ENCODE data around the gene SAG. TPM values are rescaled to one million over a fixed set of nuclear protein-coding genes. Genes with fewer than 3 reads are reported as not detected.

Gene SAG
- total and polyA plus RNA-seq, 8 donors: 1.5 TPM; not detected in 7

- H3K36me3 ChIP-seq: no peaks in the 10 kb centered on the region
- WGBS, 5 donors: 46 to 56% (median 52%) methylated on average over 6 of the region's 6 CpGs
Observed at GRCh38 chr2:233301811-233302210, 5.8 kb upstream of the SAG start.

GRCh38 chr2:233303252-233303651 is 4.4 kb upstream of the SAG start:
- Histone ChIP-seq H3K4me1 (no peaks in the 10 kb centered on the region), H3K27ac (no peak overlapping the region), H3K27me3 (no peaks in the 10 kb centered on the region), H3K9me3 (no peaks in the 10 kb centered on the region), H3K4me3 (no peak overlapping the region), H3K36me3 (no peaks in the 10 kb centered on the region)
- DNase-seq: no peak
- no peak for TF ChIP-seq CTCF (IDR thresholded peaks at IDR 0.05)
- TF ChIP-seq EP300 (IDR thresholded peaks at IDR 0.05): no peak
- no peak for TF ChIP-seq POLR2AphosphoS5 (IDR thresholded peaks at IDR 0.05)
- TF ChIP-seq POLR2A (IDR thresholded peaks at IDR 0.05): no peak
- WGBS, 5 donors: 84 to 96% (median 94%) methylated on average over 3 of the region's 3 CpGs
- intact Hi-C loops (cut with DNase I; ENCODE audit: low total_unique reads): no loop called here

More at GRCh38 chr2:233301811-233302210, 5.8 kb upstream of the SAG start:
- H3K4me1 ChIP-seq: no peaks in the 10 kb centered on the region
- H3K27me3 ChIP-seq: no peaks in the 10 kb centered on the region
- H3K9me3 ChIP-seq: no peaks in the 10 kb centered on the region
- intact Hi-C loops (cut with DNase I; ENCODE audit: low total_unique reads): no loop called here
- H3K4me3 ChIP-seq: no peak overlapping the region
- H3K27ac ChIP-seq: no peak overlapping the region
- TF ChIP-seq POLR2AphosphoS5 (IDR thresholded peaks at IDR 0.05): no peak
- TF ChIP-seq EP300 (IDR thresholded peaks at IDR 0.05): no peak
- no peak for TF ChIP-seq CTCF (IDR thresholded peaks at IDR 0.05)
- no peak for TF ChIP-seq POLR2A (IDR thresholded peaks at IDR 0.05)
- no peak for DNase-seq

GRCh38 chr2:233311241-233311926 is 3.8 kb downstream of the SAG start:
- TF ChIP-seq EP300 (IDR thresholded peaks at IDR 0.05) (no peak), POLR2A (IDR thresholded peaks at IDR 0.05) (no peak), CTCF (IDR thresholded peaks at IDR 0.05) (no peak), POLR2AphosphoS5 (IDR thresholded peaks at IDR 0.05) (no peak)
- WGBS, 5 donors: 87 to 93% (median 91%) methylated on average over 8 to 11 of the region's 11 CpGs
- Histone ChIP-seq H3K36me3 (no peaks in the 10 kb centered on the region), H3K27me3 (no peaks in the 10 kb centered on the region), H3K4me3 (no peak overlapping the region), H3K4me1 (no peaks in the 10 kb centered on the region), H3K27ac (no peak overlapping the region), H3K9me3 (no peaks in the 10 kb centered on the region)
- intact Hi-C loops (cut with DNase I; ENCODE audit: low total_unique reads): no loop called here
- DNase-seq: no peak

GRCh38 chr2:233312874-233313273 is 5.3 kb downstream of the SAG start:
- DNase-seq: no peak
- no peaks in the 10 kb centered on the region for H3K9me3 ChIP-seq
- no peak overlapping the region for H3K27ac ChIP-seq
- no peak overlapping the region for H3K4me3 ChIP-seq
- TF ChIP-seq POLR2AphosphoS5 (IDR thresholded peaks at IDR 0.05) (no peak), POLR2A (IDR thresholded peaks at IDR 0.05) (no peak), EP300 (IDR thresholded peaks at IDR 0.05) (no peak), CTCF (IDR thresholded peaks at IDR 0.05) (no peak)
- intact Hi-C loops (cut with DNase I; ENCODE audit: low total_unique reads): no loop called here
- H3K4me1 ChIP-seq: no peaks in the 10 kb centered on the region
- H3K36me3 ChIP-seq: no peaks in the 10 kb centered on the region
- H3K27me3 ChIP-seq: no peaks in the 10 kb centered on the region
- 61 to 81% (median 73%) methylated on average over 8 of the region's 8 CpGs for WGBS, 5 donors

All from stomach (tissue), 9 donors.